ENCODE data around the gene MYD88. TPM values are rescaled to one million over a fixed set of nuclear protein-coding genes. Genes with fewer than 3 reads are reported as not detected.

The MYD88 gene
- total RNA-seq, 1 experiment from 2014 or later, result 2.5 TPM

DNA sequence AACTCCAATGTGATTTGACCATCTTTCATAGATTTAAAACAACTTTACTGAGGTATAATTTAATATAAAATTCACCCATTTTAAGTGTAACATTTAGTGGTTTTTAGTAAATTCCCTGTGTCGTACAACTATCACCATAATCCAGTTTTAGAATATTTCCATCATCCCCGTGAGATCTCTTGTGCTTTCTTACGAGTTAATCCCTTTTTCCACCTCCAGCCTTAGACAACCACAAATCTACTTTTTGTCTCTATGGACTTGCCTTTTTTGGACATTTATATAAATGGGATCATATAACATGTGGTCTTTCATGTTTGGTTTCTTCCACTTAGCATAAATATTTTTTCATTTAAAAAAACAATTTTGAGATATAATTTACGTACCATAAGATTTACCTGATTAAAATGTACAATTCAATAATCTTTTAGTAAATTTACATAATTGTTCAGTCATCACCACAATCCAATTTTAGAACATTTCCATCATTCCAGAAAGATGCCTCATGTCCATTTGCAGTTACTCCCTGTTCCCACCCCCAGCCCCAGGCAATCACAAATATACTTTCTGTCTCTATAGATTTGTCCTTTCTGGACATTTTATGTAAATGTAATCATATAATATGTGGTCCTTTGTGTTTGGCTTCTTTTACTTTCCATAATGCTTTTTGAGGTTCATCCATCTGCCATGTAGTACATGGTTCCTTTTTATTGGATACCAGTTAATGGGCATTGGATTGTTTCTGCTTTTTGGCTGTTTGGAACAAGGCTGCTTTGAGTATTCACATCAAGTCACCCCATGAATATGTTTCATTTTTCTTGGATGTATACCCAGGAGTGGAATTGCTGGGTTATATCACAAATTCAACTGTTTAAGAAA is 29.9 kb downstream of the MYD88 start:
- DNase-seq, result no peak
- no peaks in the 10 kb centered on the region for H3K36me3 ChIP-seq
- 0 out of 2 replicates have a peak overlapping the region, but pooled peaks have one; percentile 10 for H3K27ac ChIP-seq
- no peak overlapping the region for H3K4me3 ChIP-seq
- H3K27me3 ChIP-seq, result no peaks in the 10 kb centered on the region
- H3K4me1 ChIP-seq, result 0 out of 2 replicates have a peak, but pooled peaks cover 2% of the 10 kb centered on the region
- no peaks in the 10 kb centered on the region for H3K9me3 ChIP-seq (replicated peaks)

DNA sequence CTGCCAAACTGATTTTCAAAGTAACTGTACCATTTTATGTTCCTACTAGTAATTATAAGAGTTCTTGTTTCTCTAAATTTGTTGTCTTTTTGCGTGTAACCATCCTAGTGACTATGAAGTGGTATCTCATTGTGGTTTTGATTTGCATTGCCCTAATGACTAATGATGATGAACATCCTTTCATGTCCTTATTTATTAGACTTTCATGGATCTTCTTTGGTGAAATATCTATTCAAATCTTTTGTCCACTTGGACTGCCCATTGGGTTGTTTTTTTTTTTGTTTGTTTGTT is 30.5 kb downstream of the MYD88 start:
- DNase-seq, result no peak
- Histone ChIP-seq H3K36me3 (no peaks in the 10 kb centered on the region), H3K4me1 (0 out of 2 replicates have a peak, but pooled peaks cover 2% of the 10 kb centered on the region), H3K9me3 (replicated peaks) (no peaks in the 10 kb centered on the region), H3K27me3 (no peaks in the 10 kb centered on the region), H3K4me3 (no peak overlapping the region), H3K27ac (no peak overlapping the region)

DNA sequence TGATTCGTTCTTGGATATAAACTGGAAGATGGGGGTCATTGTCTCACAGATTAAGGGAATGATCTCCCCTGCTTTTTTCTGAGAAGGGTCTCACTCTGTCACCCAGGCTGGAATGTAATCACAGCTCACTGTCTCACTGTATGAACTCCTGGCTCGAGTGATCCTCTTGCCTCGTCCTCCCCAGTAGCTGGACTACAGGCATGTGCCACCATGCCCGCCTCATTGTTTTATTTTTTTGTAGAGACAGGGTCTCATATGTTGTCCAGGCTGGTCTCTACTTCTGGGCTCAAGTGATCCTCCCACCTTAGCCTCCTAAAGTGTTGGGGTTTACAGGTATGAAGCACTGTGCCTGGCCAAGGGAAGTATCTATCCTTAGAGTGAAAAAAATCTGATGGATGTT is 32.3 kb downstream of the MYD88 start:
- no peak overlapping the region for H3K27ac ChIP-seq
- peak in 1 of 2 experiments; percentile 13 for DNase-seq

DNA sequence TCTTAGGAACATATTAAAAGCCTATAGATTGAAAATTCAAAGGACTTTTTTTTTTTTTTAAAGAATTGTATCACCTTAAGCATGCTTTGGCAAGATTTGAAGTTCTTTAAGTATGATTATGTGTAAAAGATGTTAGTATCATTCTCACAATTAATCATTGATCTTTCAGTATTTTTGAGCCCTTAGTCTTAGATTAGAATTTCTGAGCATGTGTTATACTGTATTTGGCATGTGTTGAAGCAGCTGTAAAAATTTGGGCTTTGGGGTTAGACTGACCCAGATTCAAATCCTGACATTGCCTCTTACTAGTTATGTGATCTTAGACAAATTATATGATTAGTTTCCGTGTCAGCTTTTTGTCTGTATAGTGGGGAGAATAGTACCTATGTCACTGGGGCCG is 33.2 kb downstream of the MYD88 start:
- Histone ChIP-seq H3K4me3 (no peak overlapping the region), H3K9me3 (replicated peaks) (no peaks in the 10 kb centered on the region), H3K36me3 (no peaks in the 10 kb centered on the region), H3K27ac (no peak overlapping the region), H3K4me1 (0 out of 2 replicates have a peak, but pooled peaks cover 2% of the 10 kb centered on the region), H3K27me3 (no peaks in the 10 kb centered on the region)
- no peak for DNase-seq

More for the DNA sequence above, 32.3 kb downstream of the MYD88 start:
- no peaks in the 10 kb centered on the region for H3K27me3 ChIP-seq
- H3K36me3 ChIP-seq, result no peaks in the 10 kb centered on the region
- H3K4me1 ChIP-seq, result 0 out of 2 replicates have a peak, but pooled peaks cover 2% of the 10 kb centered on the region
- H3K9me3 ChIP-seq (replicated peaks), result no peaks in the 10 kb centered on the region
- H3K4me3 ChIP-seq, result no peak overlapping the region

DNA sequence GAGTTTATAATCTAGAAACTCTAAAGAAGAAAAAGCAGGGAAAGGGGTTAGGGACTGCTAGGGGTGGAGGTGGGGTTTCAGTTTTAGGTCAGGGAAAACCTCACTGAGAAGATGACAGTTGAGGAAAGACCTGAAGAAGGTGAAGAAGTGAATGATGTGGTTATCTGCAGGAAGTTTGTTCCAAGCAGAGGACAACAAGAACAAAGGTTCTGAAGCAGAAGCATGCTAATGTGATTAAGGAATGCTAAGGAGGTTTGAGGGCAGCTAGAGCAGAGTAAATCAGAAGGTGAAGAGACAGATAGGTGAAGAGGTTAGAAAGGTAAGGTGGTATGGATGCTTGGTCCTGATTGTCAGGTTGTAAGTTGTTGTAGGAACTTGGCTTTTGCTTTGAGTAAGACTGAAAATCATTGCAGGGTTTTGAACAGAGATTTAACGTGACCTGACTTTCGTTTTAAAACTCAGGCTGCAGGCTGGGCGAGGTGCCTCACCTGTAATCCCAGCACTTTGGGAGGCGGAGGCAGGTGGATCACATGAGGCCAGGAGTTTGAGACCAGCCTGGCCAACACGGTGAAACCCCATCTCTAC is 35.5 kb downstream of the MYD88 start:
- H3K4me3 ChIP-seq, result no peak overlapping the region
- no peaks in the 10 kb centered on the region for H3K36me3 ChIP-seq
- H3K9me3 ChIP-seq (replicated peaks), result no peaks in the 10 kb centered on the region
- no peaks in the 10 kb centered on the region for H3K4me1 ChIP-seq
- no peak overlapping the region for H3K27ac ChIP-seq
- no peak for DNase-seq
- no peaks in the 10 kb centered on the region for H3K27me3 ChIP-seq

DNA sequence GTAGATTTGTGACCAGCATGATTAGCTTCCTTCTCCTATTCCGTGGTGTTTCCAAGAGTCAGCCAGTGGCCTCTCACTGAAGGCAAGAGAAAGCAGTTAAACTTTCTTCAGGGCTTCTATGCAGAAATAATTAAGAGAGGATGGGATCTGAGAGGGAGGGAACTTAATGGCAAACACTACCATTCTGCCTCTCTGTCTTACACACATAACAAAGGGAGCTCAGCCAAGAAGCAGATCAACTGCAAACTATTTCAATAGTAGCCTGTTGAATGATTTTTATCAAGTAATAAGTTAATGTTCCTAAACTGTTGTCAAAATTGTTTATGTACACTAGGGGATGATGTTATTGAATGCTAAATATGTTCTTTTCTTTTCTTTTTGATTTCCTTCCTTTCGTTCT is 38.7 kb downstream of the MYD88 start:
- Histone ChIP-seq H3K4me3 (no peak overlapping the region), H3K36me3 (no peaks in the 10 kb centered on the region), H3K4me1 (no peaks in the 10 kb centered on the region), H3K27ac (no peak overlapping the region), H3K27me3 (no peaks in the 10 kb centered on the region), H3K9me3 (replicated peaks) (no peaks in the 10 kb centered on the region)
- DNase-seq, result no peak

DNA sequence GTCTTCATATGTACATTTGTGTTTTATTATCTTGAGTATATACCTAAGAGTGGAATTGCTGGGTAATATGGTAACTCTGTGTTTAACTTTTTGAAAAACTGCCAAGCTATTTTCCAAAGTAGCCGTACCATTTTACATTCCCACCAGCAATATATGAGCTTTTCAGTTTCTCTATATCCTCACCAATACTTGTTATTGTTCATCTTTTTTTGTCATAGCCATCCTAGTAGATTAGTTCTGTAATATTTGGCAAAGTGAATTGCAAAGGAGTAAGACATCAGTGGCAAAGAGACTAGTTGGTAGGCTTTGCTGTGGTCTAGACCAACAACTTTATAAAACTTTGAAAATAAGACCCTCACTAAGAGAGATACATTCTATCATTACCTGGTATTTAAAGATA is 48.3 kb downstream of the MYD88 start:
- H3K36me3 ChIP-seq, result peaks cover 20% of the 10 kb centered on the region
- DNase-seq, result no peak
- no peak overlapping the region for H3K27ac ChIP-seq
- H3K4me1 ChIP-seq, result no peaks in the 10 kb centered on the region
- no peaks in the 10 kb centered on the region for H3K9me3 ChIP-seq (replicated peaks)
- H3K4me3 ChIP-seq, result no peak overlapping the region
- H3K27me3 ChIP-seq, result no peaks in the 10 kb centered on the region

DNA sequence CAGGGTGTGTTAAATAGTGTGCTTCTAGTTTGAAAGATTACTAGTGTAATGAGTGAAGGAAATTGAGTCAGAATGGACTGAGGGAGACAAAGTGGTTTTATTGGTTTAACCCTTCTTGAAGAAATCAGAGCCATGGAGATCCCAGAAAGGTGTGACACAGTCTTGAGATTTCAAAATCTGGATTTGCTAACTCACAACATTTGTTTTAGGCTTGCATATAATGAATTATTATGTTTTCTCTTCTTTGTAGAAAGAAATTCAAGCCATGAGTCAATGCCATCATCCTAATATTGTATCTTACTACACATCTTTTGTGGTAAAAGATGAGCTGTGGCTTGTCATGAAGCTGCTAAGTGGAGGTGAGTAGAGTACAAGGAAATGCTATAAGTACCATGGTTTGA is 52.0 kb downstream of the MYD88 start:
- Histone ChIP-seq H3K27ac (no peak overlapping the region), H3K4me3 (no peak overlapping the region), H3K27me3 (no peaks in the 10 kb centered on the region), H3K4me1 (no peaks in the 10 kb centered on the region), H3K9me3 (replicated peaks) (no peaks in the 10 kb centered on the region), H3K36me3 (peaks cover 11% of the 10 kb centered on the region)
- no peak for DNase-seq

Other genes starting within 250 kb of the MYD88 start
- gene VILL, start 147.9 kb upstream of the MYD88 start, total RNA-seq (2014; rRNA removed; shearing (Covaris generic)), result 0.06 TPM in 1 of 2 replicates, not detected in the other
- gene PLCD1, start 109.0 kb upstream of the MYD88 start, total RNA-seq (2014; rRNA removed; shearing (Covaris generic)), result 0.94 and 1.3 TPM in 2 replicates
- gene DLEC1, start 99.5 kb upstream of the MYD88 start, total RNA-seq (2014; rRNA removed; shearing (Covaris generic)), result not detected in 2 replicates
- 14.9 and 15.0 TPM in 2 replicates for gene ACAA1, start 1.5 kb upstream of the MYD88 start, total RNA-seq (2014; rRNA removed; shearing (Covaris generic))
- gene OXSR1, start 26.9 kb downstream of the MYD88 start, total RNA-seq (2014; rRNA removed; shearing (Covaris generic)), result 27.9 and 31.6 TPM in 2 replicates
- 0.08 and 0.10 TPM in 2 replicates for gene SLC22A13, start 127.2 kb downstream of the MYD88 start, total RNA-seq (2014; rRNA removed; shearing (Covaris generic))
- gene SLC22A14, start 143.6 kb downstream of the MYD88 start, total RNA-seq (2014; rRNA removed; shearing (Covaris generic)), result not detected in 2 replicates
- gene XYLB, start 208.1 kb downstream of the MYD88 start, total RNA-seq (2014; rRNA removed; shearing (Covaris generic)), result 2.7 and 2.8 TPM in 2 replicates

Measured in SJCRH30 (cell line).